AG10803 (cell line): Measurements from ENCODE around the gene BID.

ENCODE experiments used
- DNase-seq: peaks from one replicate; pipeline ENCODE4 v3.0.0; 2010; ENCODE audit warnings: low read depth
- H3K4me3 ChIP-seq: 2 replicates; pipeline ENCODE4 v1.5.1; 2011; ENCODE audit warnings: mild to moderate bottlenecking, low read length, control low read depth
- CTCF ChIP-seq: conservative IDR thresholded peaks from 2 replicates; pipeline ENCODE4 v1.5.1; 2011; ENCODE audit warnings: mild to moderate bottlenecking, low read length, control low read depth, inconsistent platforms

BID gene

DNA sequence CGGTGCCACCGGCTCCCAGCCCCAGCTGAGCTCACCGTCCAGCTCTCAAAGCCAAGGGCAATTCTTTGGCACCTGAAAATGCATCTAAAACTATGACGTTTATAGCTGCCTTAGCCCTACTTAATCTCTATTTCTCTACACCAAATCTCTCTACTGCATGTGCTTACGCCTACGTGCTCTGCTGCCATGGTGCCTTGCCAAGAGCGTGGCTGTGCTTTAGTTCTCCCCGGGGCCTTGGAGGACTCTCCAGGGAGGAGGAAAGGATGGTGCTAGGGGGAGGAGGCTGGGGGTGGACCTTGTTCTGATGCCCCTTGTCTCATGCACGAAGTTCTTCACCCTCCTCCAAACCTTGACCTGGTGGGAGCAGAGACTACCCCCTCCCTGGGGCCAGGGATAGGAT, 9.0 kb upstream of the BID start:
- DNase-seq, result no peak
- no peak for TF ChIP-seq CTCF
- H3K4me3 ChIP-seq, result no peak overlapping the region

GRCh38 chr22:17782621-17783020, 8.4 kb upstream of the BID start:
- no peak overlapping the region for H3K4me3 ChIP-seq
- no peak for DNase-seq
- no peak for TF ChIP-seq CTCF

GRCh38 chr22:17782158-17782557, 7.9 kb upstream of the BID start:
- DNase-seq, result no peak
- no peak for TF ChIP-seq CTCF
- H3K4me3 ChIP-seq, result no peak overlapping the region

GRCh38 chr22:17781319-17782031, 7.2 kb upstream of the BID start:
- H3K4me3 ChIP-seq, result no peak overlapping the region
- TF ChIP-seq CTCF, result no peak
- peak; percentile 82 for DNase-seq

GRCh38 chr22:17780741-17781318, 6.6 kb upstream of the BID start:
- no peak for TF ChIP-seq CTCF
- no peak overlapping the region for H3K4me3 ChIP-seq
- no peak for DNase-seq

- DNase-seq, result no peak
- TF ChIP-seq CTCF, result no peak
- no peak overlapping the region for H3K4me3 ChIP-seq
Observed at GRCh38 chr22:17780116-17780740, 6.0 kb upstream of the BID start.
